PC-9 (cell line): Measurements from ENCODE around the gene TUBA3D.
"Not testable (repeated sequence)": the region's sequence is repeated elsewhere in the genome, so short reads cannot be mapped to it uniquely, and the experiment has no call there.

Experiments used
- EZH2 ChIP-seq: fragments of 200-600 bp; sonication (generic); IDR thresholded peaks from 2 replicates; pipeline ENCODE4 v1.8.0; 2017; ENCODE audit warnings: antibody characterized with exemption, low read depth
- TF ChIP-seq, protein P1 (sequence below): fragments of 200-600 bp; sonication (generic); conservative IDR thresholded peaks from 2 replicates; pipeline ENCODE4 v1.6.1; 2017; ENCODE audit warnings: mixed run types, antibody characterized with exemption, mild to moderate bottlenecking, moderate library complexity

DNA sequence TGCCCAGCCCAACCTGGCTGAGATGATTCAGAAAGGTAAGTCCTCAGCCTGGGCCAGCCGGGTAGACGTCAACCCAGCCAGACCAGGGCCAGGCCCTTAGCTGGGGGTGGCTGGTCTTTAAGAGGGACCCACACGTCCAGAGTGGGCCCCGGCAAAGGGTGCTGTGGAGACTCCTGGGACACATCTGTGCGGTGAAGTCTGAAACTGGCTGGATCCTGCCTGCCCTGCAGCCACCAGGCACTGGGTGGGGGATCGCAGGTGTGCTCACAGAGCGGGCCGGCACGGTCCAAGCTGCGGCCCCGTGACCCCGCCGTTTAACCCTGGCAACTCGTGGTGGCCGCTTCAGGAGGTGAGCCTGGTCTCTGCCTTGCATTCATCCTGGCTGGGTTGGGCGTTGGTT, 41.9 kb downstream of the TUBA3D start:
- TF ChIP-seq, protein P1, sequence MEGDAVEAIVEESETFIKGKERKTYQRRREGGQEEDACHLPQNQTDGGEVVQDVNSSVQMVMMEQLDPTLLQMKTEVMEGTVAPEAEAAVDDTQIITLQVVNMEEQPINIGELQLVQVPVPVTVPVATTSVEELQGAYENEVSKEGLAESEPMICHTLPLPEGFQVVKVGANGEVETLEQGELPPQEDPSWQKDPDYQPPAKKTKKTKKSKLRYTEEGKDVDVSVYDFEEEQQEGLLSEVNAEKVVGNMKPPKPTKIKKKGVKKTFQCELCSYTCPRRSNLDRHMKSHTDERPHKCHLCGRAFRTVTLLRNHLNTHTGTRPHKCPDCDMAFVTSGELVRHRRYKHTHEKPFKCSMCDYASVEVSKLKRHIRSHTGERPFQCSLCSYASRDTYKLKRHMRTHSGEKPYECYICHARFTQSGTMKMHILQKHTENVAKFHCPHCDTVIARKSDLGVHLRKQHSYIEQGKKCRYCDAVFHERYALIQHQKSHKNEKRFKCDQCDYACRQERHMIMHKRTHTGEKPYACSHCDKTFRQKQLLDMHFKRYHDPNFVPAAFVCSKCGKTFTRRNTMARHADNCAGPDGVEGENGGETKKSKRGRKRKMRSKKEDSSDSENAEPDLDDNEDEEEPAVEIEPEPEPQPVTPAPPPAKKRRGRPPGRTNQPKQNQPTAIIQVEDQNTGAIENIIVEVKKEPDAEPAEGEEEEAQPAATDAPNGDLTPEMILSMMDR, result not testable (repeated sequence)
- not testable (repeated sequence) for TF ChIP-seq EZH2
